ENCODE results near the gene SH3RF3.

GRCh38 chr2:109233643-109234042, 104.6 kb downstream of the SH3RF3 start:
- TF ChIP-seq GATA2 (IDR thresholded peaks at IDR 0.05; ENCODE audit: low read depth, low read length), result no peak
- no peak for TF ChIP-seq GATA3 (IDR thresholded peaks at IDR 0.05; ENCODE audit: low read depth, low read length)
